Glomerular visceral epithelial cell (primary cell): ENCODE measurements around the gene IL23R.
"Not testable (repeated sequence)": the region's sequence is repeated elsewhere in the genome, so short reads cannot be mapped to it uniquely, and the experiment has no call there.

Source experiments
- DNase-seq: peaks from one replicate; pipeline ENCODE4 v3.0.0-alpha.2; 2016; ENCODE audit errors: extremely low spot score

Gene IL23R

GRCh38 chr1:67192902-67193301 lies 26.6 kb downstream of the IL23R start:
- no peak for DNase-seq

- no peak for DNase-seq
These were observed 27.4 kb downstream of the IL23R start for GRCh38 chr1:67193704-67194103.

- peak; percentile 9 for DNase-seq
These were observed 28.1 kb downstream of the IL23R start for GRCh38 chr1:67194209-67194863.

GRCh38 chr1:67200755-67201154 lies 34.5 kb downstream of the IL23R start:
- DNase-seq: no peak

- DNase-seq: no peak
These were observed 35.6 kb downstream of the IL23R start for GRCh38 chr1:67201891-67202290.

GRCh38 chr1:67204298-67204980 lies 38.2 kb downstream of the IL23R start:
- DNase-seq: no peak

- not testable (repeated sequence) for DNase-seq
These were observed 41.1 kb downstream of the IL23R start for GRCh38 chr1:67207398-67207797.

GRCh38 chr1:67208217-67208616 lies 42.0 kb downstream of the IL23R start:
- DNase-seq: no peak

GRCh38 chr1:67209521-67209920 lies 43.3 kb downstream of the IL23R start:
- no peak for DNase-seq

- peak; percentile 23 for DNase-seq
These were observed 45.6 kb downstream of the IL23R start for GRCh38 chr1:67211589-67212563.

- peak; percentile 17 for DNase-seq
These were observed 46.9 kb downstream of the IL23R start for GRCh38 chr1:67213164-67213563.

GRCh38 chr1:67213948-67214347 lies 47.7 kb downstream of the IL23R start:
- no peak for DNase-seq

- DNase-seq: peak; percentile 60
These were observed 48.3 kb downstream of the IL23R start for GRCh38 chr1:67214420-67215174.

- DNase-seq: no peak
These were observed 50.1 kb downstream of the IL23R start for GRCh38 chr1:67216401-67216800.

- no peak for DNase-seq
These were observed 51.2 kb downstream of the IL23R start for GRCh38 chr1:67217417-67217816.

- no peak for DNase-seq
These were observed 51.7 kb downstream of the IL23R start for GRCh38 chr1:67217938-67218337.

- no peak for DNase-seq
These were observed 58.6 kb downstream of the IL23R start for GRCh38 chr1:67224856-67225255.

- DNase-seq: no peak
These were observed 60.4 kb downstream of the IL23R start for GRCh38 chr1:67226688-67227087.

GRCh38 chr1:67227196-67227595 lies 60.9 kb downstream of the IL23R start:
- DNase-seq: peak; percentile 16

GRCh38 chr1:67228791-67229190 lies 62.5 kb downstream of the IL23R start:
- no peak for DNase-seq

GRCh38 chr1:67230539-67230938 lies 64.3 kb downstream of the IL23R start:
- DNase-seq: no peak

- DNase-seq: no peak
These were observed 70.0 kb downstream of the IL23R start for GRCh38 chr1:67236277-67236676.
